GDM1 (cell line): ENCODE measurements around the gene SGTA.

Experiments
- DNase-seq: peaks from one replicate; lab custom pipeline; 2025; lab: John Stamatoyannopoulos, UW

The SGTA gene

GRCh38 chr19:2706251-2706650, 76.8 kb downstream of the SGTA start:
- no peak for DNase-seq
